Endothelial cell of umbilical vein (primary cell): ENCODE results near the gene STIMATE. TPM values are rescaled to one million over a fixed set of nuclear protein-coding genes. Genes with fewer than 3 reads are reported as not detected.

Experiments
- BruUV-seq: library from RNA; stranded (reverse); fragments of 400-500 nt; replicated peaks from 2 replicates; lab custom pipeline; 2021; lab: Mats Ljungman, UMichigan
- CTCF ChIA-PET: fragments of 300-600, 350-600 bp; sonication (Branson Sonifier 250); formaldehyde crosslinking; loops from one replicate; lab custom pipeline; 2021; ENCODE audit warnings: antibody characterized with exemption, inconsistent platforms; lab: Charles Lee
- POLR2A ChIA-PET: fragments of 300-600, 350-600 bp; sonication (Branson Sonifier 250); formaldehyde crosslinking; loops from one replicate; lab custom pipeline; 2021; ENCODE audit warnings: antibody characterized with exemption, inconsistent platforms; lab: Charles Lee
- DNase-seq: peaks from one replicate; pipeline ENCODE4 v3.0.0-alpha.2; 2011; ENCODE audit warnings: low read depth, low spot score
- FAIRE-seq: peaks from 2 replicates; lab custom pipeline; 2011; peaks lifted over from hg19 to GRCh38; lab: Jason Lieb, UNC
- H2AFZ ChIP-seq: 2 replicates; pipeline ENCODE4 v1.6.0; 2012; ENCODE audit warnings: low read depth, low read length, control low read depth, inconsistent platforms
- H3K27ac ChIP-seq: 2 replicates; pipeline ENCODE4 v1.5.1; 2011; ENCODE audit warnings: low read depth, mild to moderate bottlenecking, control low read depth, low read length, moderate library complexity; ENCODE audit not compliant: insufficient read depth
- H3K27me3 ChIP-seq, 2 experiments: 2 replicates each; pipeline versions ENCODE4 v1.6.0 to v1.6.1; 2011; ENCODE audit warnings: low read length in 2 of 2, mixed read lengths in 1 of 2; ENCODE audit not compliant: control insufficient read depth in 2 of 2, insufficient read depth in 2 of 2
- H3K36me3 ChIP-seq, 2 experiments: 2 replicates in 1 of 2; 3 replicates in 1 of 2; pipeline ENCODE4 v1.5.1; 2011; ENCODE audit warnings: low read length in 2 of 2, mild to moderate bottlenecking in 1 of 2, moderate library complexity in 1 of 2; ENCODE audit not compliant: control insufficient read depth in 2 of 2, insufficient read depth in 2 of 2; ENCODE audit errors: extremely low read depth in 1 of 2
- H3K4me1 ChIP-seq: 3 replicates; pipeline ENCODE4 v1.5.1; 2011; ENCODE audit warnings: mild to moderate bottlenecking, low read length; ENCODE audit not compliant: control insufficient read depth, insufficient read depth; ENCODE audit errors: extremely low read depth
- H3K4me2 ChIP-seq: 2 replicates; pipeline ENCODE4 v1.6.1; 2011; ENCODE audit warnings: low read length, control low read depth, mixed read lengths; ENCODE audit not compliant: insufficient read depth
- H3K4me3 ChIP-seq, 3 experiments: fragments of 200-600 bp in 1 of 3; sonication (generic), shearing (Covaris generic) in 1 of 3; replicated peaks in 1 of 3; 2 replicates each; pipeline ENCODE4 v1.5.1; 2011 to 2016; ENCODE audit warnings: control low read depth in 3 of 3, low read length in 3 of 3, mild to moderate bottlenecking in 2 of 3, inconsistent platforms in 1 of 3, low read depth in 1 of 3, moderate library complexity in 1 of 3; ENCODE audit not compliant: insufficient read depth in 1 of 3
- H3K79me2 ChIP-seq: 2 replicates; pipeline ENCODE4 v1.6.0; 2012; ENCODE audit warnings: low read length, inconsistent platforms; ENCODE audit not compliant: control insufficient read depth, insufficient read depth
- H3K9ac ChIP-seq: replicated peaks from 2 replicates; pipeline ENCODE3; 2011; ENCODE audit warnings: low read length, control low read depth; ENCODE audit not compliant: insufficient read depth; ENCODE audit errors: extremely low read depth
- H3K9me1 ChIP-seq: replicated peaks from 3 replicates; pipeline ENCODE4 v1.6.0; 2011; ENCODE audit warnings: mild to moderate bottlenecking, low read length; ENCODE audit not compliant: control insufficient read depth, insufficient read depth; ENCODE audit errors: extremely low read depth
- H3K9me3 ChIP-seq: replicated peaks from 2 replicates; pipeline ENCODE4 v1.5.1; 2012; ENCODE audit warnings: low read length, inconsistent platforms; ENCODE audit not compliant: control insufficient read depth, insufficient read depth
- H4K20me1 ChIP-seq: replicated peaks from 2 replicates; pipeline ENCODE3; 2011; ENCODE audit warnings: mild to moderate bottlenecking, low read length; ENCODE audit not compliant: control insufficient read depth, insufficient read depth; ENCODE audit errors: extremely low read depth
- CTCF ChIP-seq, 2 donors: IDR thresholded peaks; 1 replicate in 1 of 2; 2 replicates in 1 of 2; pipeline ENCODE4 v1.5.1; 2011; ENCODE audit warnings: low read length in 2 of 2, mild to moderate bottlenecking in 2 of 2, moderate library complexity in 2 of 2, control low read depth in 1 of 2, inconsistent platforms in 1 of 2, low read depth in 1 of 2; ENCODE audit not compliant: insufficient read depth in 1 of 2; ENCODE audit errors: extremely low read depth in 1 of 2
- EZH2 ChIP-seq: IDR thresholded peaks from 2 replicates; pipeline ENCODE4 v1.6.1; 2012; ENCODE audit warnings: borderline replicate concordance, low read depth, mild to moderate bottlenecking, moderate library complexity, low read length, inconsistent platforms; ENCODE audit not compliant: severe bottlenecking
- FOS ChIP-seq: IDR thresholded peaks from 2 replicates; pipeline ENCODE4 v1.6.1; 2011; ENCODE audit warnings: mild to moderate bottlenecking, low read length, moderate library complexity, borderline replicate concordance; ENCODE audit not compliant: insufficient read depth
- GATA2 ChIP-seq: IDR thresholded peaks from 2 replicates; pipeline ENCODE4 v1.7.0; 2011; ENCODE audit warnings: low read depth, mild to moderate bottlenecking, moderate library complexity, mixed read lengths, low read length; ENCODE audit not compliant: insufficient read length, insufficient read depth
- JUN ChIP-seq: IDR thresholded peaks from 2 replicates; pipeline ENCODE4 v1.6.1; 2011; ENCODE audit warnings: borderline replicate concordance, low read depth; ENCODE audit not compliant: insufficient read length, insufficient read depth
- MAX ChIP-seq: IDR thresholded peaks from 2 replicates; pipeline ENCODE4 v1.6.1; 2011; ENCODE audit not compliant: insufficient read depth, insufficient read length
- MYC ChIP-seq: IDR thresholded peaks from one replicate; pipeline ENCODE4 v1.6.1; 2011; ENCODE audit warnings: mild to moderate bottlenecking, low read depth, low read length
- POLR2A ChIP-seq: IDR thresholded peaks from 2 replicates; pipeline ENCODE4 v1.6.1; 2012; ENCODE audit warnings: low read depth, mild to moderate bottlenecking, control low read depth, low read length
- POLR2AphosphoS5 ChIP-seq: IDR thresholded peaks from 2 replicates; pipeline ENCODE4 v1.6.1; 2012; ENCODE audit warnings: low read depth, mild to moderate bottlenecking, control low read depth, low read length, moderate library complexity; ENCODE audit not compliant: insufficient read depth
- dilution Hi-C: fragments of 300-500 bp; cut with MboI; formaldehyde crosslinking; loops from one replicate; pipeline ENCODE4 v1.15.0; 2019; ENCODE audit warnings: low sequenced_read_pairs; ENCODE audit not compliant: extremely low pct_ligation_motif_present
- intact Hi-C: fragments of 100-400 bp; cut with micrococcal nuclease; formaldehyde crosslinking; loops from one replicate; pipeline ENCODE4 v1.10.0; 2022
- polyA plus RNA-seq, 4 experiments: library from polyadenylated mRNA; depleted of rRNA in 3 of 4; stranded (reverse) in 3 of 4; unstranded in 1 of 4; fragments of >200 nt; gene quantifications; 2 replicates each; pipeline versions ENCODE4 v1.2.1 to v1.2.3, GENCODE V29; 2011 to 2012; ENCODE audit warnings: missing spikeins in 1 of 4
- total RNA-seq: library from RNA; stranded (reverse); gene quantifications from 2 replicates; pipeline ENCODE4 v1.2.3, GENCODE V29; 2021

The STIMATE gene
- total and polyA plus RNA-seq, 2 donors (not counting 3 experiments of a cell fraction or from before 2014, with no cell fraction given) = 18.2 to 24.0 TPM

GRCh38 chr3:52843108-52843865 is 54.1 kb downstream of the STIMATE start:
- no peaks in the 10 kb centered on the region for H4K20me1 ChIP-seq
- no peak overlapping the region for H3K4me2 ChIP-seq
- H3K79me2 ChIP-seq = no peaks in the 10 kb centered on the region
- H3K4me1 ChIP-seq = no peaks in the 10 kb centered on the region
- dilution Hi-C loops = no loop called here
- POLR2A ChIA-PET = no interaction called here
- intact Hi-C loops = no loop called here
- DNase-seq (no peak), FAIRE-seq (no peak)
- no TSS peak for BruUV-seq
- H3K27me3 ChIP-seq = no peaks in the 10 kb centered on the region
- H2AFZ ChIP-seq = no peak overlapping the region
- H3K9me3 ChIP-seq = no peaks in the 10 kb centered on the region
- CTCF ChIA-PET = interaction anchor here (1.0 to 2.6 kb wide), 3 partner anchors 12 to 50 kb away, joined by 3 to 8 read pairs (median 5); no protein-coding TSS in a partner anchor
- peaks cover 0 to 5% of the 10 kb centered on the region in 2 experiments for H3K36me3 ChIP-seq
- no peaks in the 10 kb centered on the region for H3K9me1 ChIP-seq
- no peak overlapping the region for H3K4me3 ChIP-seq
- TF ChIP-seq EZH2 (no peak), POLR2AphosphoS5 (no peak), FOS (no peak), GATA2 (no peak), MYC (no peak), JUN (no peak), POLR2A (no peak), CTCF (IDR thresholded peaks at IDR 0.05; ENCODE audit: extremely low read depth in 1 of 2, insufficient read depth in 1 of 2, low read depth in 1 of 2, low read length in 2 of 2) (no peak), MAX (no peak)
- no peak overlapping the region for H3K27ac ChIP-seq
- H3K9ac ChIP-seq = no peak overlapping the region
